ENCODE data around the gene METTL25B. TPM values are rescaled to one million over a fixed set of nuclear protein-coding genes. Genes with fewer than 3 reads are reported as not detected.
A peak's percentile ranks its signal among the peaks of the same experiment; 100 is the strongest.

METTL25B gene
- polyA plus RNA-seq (ENCODE audit: insufficient read length in 4 of 4): 10 to 100 TPM; 29.3 to 49.2 (median 31.7) TPM

- no peak for DNase-seq (ENCODE audit: low read depth in 4 of 4, low spot score in 3 of 4)
Observed at GRCh38 chr1:156727926-156728598, at the start of gene METTL25B. METTL25B (plus strand) TSS chr1:156728469; CDS start chr1:156729105, 636 bp downstream.

- DNase-seq (ENCODE audit: low read depth in 4 of 4, low spot score in 3 of 4): no peak
Observed at GRCh38 chr1:156680056-156680455, 48.2 kb upstream of the METTL25B start.

GRCh38 chr1:156681196-156681960 is 46.9 kb upstream of the METTL25B start:
- DNase-seq (ENCODE audit: low read depth in 4 of 4, low spot score in 3 of 4): no peak

- no peak for DNase-seq (ENCODE audit: low read depth in 4 of 4, low spot score in 3 of 4)
Observed at GRCh38 chr1:156682166-156682890, 45.9 kb upstream of the METTL25B start.

- DNase-seq (ENCODE audit: low read depth in 4 of 4, low spot score in 3 of 4): no peak
Observed at GRCh38 chr1:156684227-156684782, 44.0 kb upstream of the METTL25B start.

GRCh38 chr1:156689035-156689952 is 39.0 kb upstream of the METTL25B start:
- peak in 2 of 4 donors; percentile 80 to 82 for DNase-seq (ENCODE audit: low read depth in 4 of 4, low spot score in 3 of 4)

- DNase-seq (ENCODE audit: low read depth in 4 of 4, low spot score in 3 of 4): no peak
Observed at GRCh38 chr1:156689953-156690674, 38.2 kb upstream of the METTL25B start.

- DNase-seq (ENCODE audit: low read depth in 4 of 4, low spot score in 3 of 4): no peak
Observed at GRCh38 chr1:156690675-156691036, 37.6 kb upstream of the METTL25B start.

GRCh38 chr1:156691191-156691590 is 37.1 kb upstream of the METTL25B start:
- no peak for DNase-seq (ENCODE audit: low read depth in 4 of 4, low spot score in 3 of 4)

- DNase-seq (ENCODE audit: low read depth in 4 of 4, low spot score in 3 of 4): no peak
Observed at GRCh38 chr1:156691665-156692440, 36.4 kb upstream of the METTL25B start.

GRCh38 chr1:156692441-156692924 is 35.8 kb upstream of the METTL25B start:
- DNase-seq (ENCODE audit: low read depth in 4 of 4, low spot score in 3 of 4): no peak

GRCh38 chr1:156692925-156693847 is 35.1 kb upstream of the METTL25B start:
- DNase-seq (ENCODE audit: low read depth in 4 of 4, low spot score in 3 of 4): peak in 1 of 4 donors; percentile 82

- no peak for DNase-seq (ENCODE audit: low read depth in 4 of 4, low spot score in 3 of 4)
Observed at GRCh38 chr1:156693848-156694689, 34.2 kb upstream of the METTL25B start.

GRCh38 chr1:156694690-156694962 is 33.6 kb upstream of the METTL25B start:
- no peak for DNase-seq (ENCODE audit: low read depth in 4 of 4, low spot score in 3 of 4)

GRCh38 chr1:156696755-156697154 is 31.5 kb upstream of the METTL25B start:
- no peak for DNase-seq (ENCODE audit: low read depth in 4 of 4, low spot score in 3 of 4)

GRCh38 chr1:156697481-156697880 is 30.8 kb upstream of the METTL25B start:
- no peak for DNase-seq (ENCODE audit: low read depth in 4 of 4, low spot score in 3 of 4)

GRCh38 chr1:156698995-156699394 is 29.3 kb upstream of the METTL25B start:
- DNase-seq (ENCODE audit: low read depth in 4 of 4, low spot score in 3 of 4): no peak

Measured in left renal pelvis (tissue), 4 donors.